D721Med (cell line): ENCODE data around the gene NFATC2.

Source experiments
- DNase-seq: peaks from one replicate; pipeline ENCODE4 v3.0.0; 2011; ENCODE audit warnings: low spot score; ENCODE audit not compliant: insufficient read length
- FAIRE-seq: peaks from 2 replicates; lab custom pipeline; 2011; peaks lifted over from hg19 to GRCh38; lab: Jason Lieb, UNC
- CTCF ChIP-seq: IDR thresholded peaks from 2 replicates; pipeline ENCODE4 v1.5.1; 2012; ENCODE audit warnings: mild to moderate bottlenecking, control low read depth; ENCODE audit not compliant: insufficient read depth; ENCODE audit errors: missing control alignments

NFATC2 gene

GRCh38 chr20:51420111-51420510 is 122.4 kb downstream of the NFATC2 start:
- DNase-seq: no peak
- no peak for FAIRE-seq
- TF ChIP-seq CTCF: no peak

DNA sequence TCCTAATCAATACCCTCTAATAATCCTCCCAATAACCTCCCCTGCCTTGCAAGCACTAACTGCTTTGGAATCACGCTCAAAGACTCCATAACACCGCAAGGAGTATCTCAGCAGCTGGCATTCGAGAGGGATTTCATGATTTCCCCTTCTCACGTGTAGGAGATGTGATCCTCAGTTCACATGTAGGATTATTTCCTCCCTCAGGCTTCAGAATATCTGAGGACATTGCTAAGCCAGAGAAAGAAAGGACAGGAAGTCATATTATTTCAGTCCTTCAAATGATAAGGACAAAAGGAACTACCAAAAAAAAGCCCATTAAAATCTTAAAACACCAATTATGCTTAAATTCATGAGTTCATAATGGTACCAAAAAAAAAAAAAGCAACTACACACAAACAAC is 122.9 kb downstream of the NFATC2 start:
- no peak for FAIRE-seq
- DNase-seq: no peak
- no peak for TF ChIP-seq CTCF

GRCh38 chr20:51419231-51419630 is 123.3 kb downstream of the NFATC2 start:
- DNase-seq (no peak), FAIRE-seq (no peak)
- no peak for TF ChIP-seq CTCF

GRCh38 chr20:51418137-51418529 is 124.4 kb downstream of the NFATC2 start:
- FAIRE-seq: no peak
- DNase-seq: no peak
- TF ChIP-seq CTCF: no peak

GRCh38 chr20:51417250-51418136 is 125.0 kb downstream of the NFATC2 start:
- DNase-seq: no peak
- TF ChIP-seq CTCF: no peak
- no peak for FAIRE-seq

DNA sequence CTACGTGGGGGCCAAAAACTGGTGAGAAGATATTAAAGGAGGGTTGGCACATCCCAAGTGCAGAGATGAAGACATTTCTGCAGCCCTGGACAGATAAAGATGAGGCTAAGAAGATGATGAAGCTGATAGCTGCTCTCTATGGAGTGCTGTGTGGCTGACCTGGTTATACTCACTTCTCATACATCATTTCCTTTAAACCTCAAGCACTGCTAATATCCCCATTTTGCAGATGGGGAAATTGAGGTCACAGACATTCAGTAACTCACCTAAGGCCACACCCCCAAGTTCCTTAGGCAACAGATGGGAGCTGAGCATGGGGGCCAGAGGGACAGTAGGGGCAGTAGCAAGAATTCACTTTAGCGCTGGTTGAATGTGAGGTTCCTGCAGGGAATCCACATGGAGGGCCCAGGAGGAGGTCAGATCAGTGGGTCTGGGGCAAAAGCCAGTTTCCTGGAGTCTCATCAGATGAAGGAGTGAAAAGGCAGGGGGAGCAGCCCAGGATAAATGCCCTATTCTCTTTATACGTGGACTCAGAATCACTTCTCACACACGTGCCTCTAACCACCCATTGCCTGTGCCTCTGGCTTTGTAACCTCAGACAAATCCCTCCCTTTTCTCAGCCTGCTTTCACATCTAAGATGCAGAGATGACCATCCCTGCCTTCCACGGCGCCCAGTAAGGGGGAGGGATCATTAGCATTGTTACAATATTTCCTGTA is 125.8 kb downstream of the NFATC2 start:
- TF ChIP-seq CTCF: no peak
- FAIRE-seq (no peak), DNase-seq (no peak)
